Smooth muscle cell of the brain vasculature (primary cell): Measurements from ENCODE around the gene FRMPD1.

ENCODE experiments used
- DNase-seq: peaks from one replicate; pipeline ENCODE4 v3.0.0-alpha.2; 2012; ENCODE audit warnings: low read depth, low spot score

The FRMPD1 gene

DNA sequence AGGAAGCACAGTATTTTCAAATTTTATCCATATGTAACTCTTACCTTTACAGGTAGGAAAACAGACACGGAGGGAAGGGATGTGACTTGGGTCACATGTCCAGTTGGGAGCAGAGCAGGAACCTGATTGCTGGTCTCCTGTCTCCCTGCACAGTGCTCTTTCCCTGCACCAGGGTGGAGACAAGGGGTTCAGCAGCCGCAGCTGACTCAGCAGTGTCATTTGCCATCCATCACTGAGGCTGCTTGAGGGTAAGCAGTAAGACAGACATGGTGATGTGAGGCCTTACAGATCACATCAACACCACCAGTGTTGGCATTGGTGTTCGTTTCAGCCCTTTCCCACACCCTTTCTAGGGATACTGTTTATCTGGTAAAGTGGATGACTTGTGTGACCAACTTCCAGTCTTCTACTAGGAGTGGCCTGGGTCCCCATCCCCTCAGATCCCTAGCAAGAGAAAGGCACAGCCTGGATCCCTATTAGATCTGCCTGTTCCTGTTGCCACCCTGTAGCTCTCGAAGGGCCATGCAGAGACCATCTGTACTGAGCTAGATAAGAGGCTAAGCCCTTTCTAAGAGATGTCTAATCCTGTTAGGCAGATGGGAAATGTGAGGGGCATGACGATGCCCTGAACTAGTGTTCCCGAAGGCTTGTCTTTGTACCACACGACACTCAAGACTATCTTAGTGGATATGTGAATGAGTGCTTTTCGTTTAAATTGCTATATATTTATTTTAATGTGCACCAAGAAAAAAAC, 29.1 kb downstream of the FRMPD1 start:
- no peak for DNase-seq

DNA sequence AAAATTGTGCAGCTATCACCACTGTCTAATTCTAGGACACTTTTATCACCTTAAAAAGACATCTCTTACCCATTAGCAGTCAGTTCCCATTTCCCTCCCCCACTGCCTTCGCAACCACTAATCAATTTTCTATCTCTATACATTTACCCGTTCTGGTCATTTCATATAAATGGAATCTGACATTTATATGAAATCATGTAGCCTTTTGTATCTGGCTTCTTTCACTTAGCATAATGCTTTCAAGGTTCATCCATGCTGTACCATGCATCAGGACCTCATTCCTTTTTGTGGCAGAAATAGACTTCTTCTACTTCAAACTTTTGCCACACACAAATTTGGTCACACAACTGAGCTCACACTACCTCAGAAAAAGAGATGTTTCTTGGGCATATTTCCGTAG, 32.2 kb downstream of the FRMPD1 start:
- no peak for DNase-seq

- DNase-seq: no peak
These were observed 33.0 kb downstream of the FRMPD1 start for GRCh38 chr9:37683531-37684371.

DNA sequence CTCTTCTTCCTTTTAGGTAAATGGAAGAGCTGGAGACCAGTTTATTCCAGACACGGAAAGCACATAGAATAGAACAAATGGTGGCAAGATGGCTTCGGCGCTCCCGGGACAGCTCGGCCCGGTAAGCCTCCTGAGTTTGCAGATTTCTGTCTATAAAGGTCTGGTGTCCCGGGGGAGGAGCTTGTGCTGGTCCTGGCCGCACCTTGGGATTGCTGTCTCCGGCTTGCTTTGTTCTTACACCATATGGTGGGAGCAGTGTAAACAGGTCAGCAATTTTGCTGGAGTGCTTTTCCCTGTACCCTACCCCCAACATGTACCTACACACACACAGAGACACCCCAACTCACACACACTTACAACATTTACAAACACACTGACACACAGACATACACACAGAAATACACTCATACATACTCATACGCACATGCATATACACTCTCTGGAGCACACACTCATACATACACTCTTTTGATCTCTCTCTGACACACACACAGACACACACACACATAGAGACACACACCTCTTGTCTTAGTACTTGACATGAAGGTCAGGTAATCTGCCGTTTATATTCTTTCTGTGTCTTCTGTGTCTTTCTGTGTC, 42.0 kb downstream of the FRMPD1 start:
- no peak for DNase-seq

DNA sequence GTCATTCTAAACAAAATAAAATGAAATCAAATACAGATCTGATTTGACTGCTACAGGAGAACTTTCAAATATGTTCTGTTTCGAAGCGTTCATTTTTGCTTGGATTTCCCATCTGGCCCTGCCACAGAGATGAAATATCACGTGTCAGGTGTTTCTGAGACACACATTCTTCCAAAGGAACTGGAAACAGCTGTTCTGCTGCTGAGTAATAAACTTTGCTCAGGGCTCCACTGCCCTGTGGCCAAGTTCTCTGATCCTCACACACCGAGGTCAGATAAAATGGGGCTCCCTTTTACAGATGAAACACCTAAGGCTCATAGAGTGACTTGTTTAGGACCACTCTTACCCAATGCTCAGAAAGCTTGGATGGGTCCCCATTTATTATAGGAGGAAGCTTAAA, 42.5 kb downstream of the FRMPD1 start:
- no peak for DNase-seq

- DNase-seq: no peak
These were observed 43.6 kb downstream of the FRMPD1 start for GRCh38 chr9:37694355-37694754.

DNA sequence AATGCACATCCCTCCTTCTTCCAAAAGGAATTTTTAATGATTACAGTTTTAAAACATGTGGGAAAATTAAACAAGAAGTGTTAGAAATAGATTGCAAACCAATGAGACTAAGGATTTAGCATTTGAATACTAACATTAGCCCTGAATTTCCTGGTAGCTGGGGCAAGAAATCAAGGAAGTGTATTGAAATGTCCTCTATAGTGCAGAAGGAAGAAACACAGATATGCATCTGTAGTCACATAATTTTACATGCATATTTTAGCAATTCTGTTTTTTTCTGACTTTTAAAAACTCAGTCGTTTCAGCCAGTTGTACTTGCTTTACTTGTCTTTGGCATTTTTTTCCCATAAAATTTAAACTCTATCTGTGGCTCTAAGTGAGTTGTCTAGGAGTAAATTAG, 45.8 kb downstream of the FRMPD1 start:
- no peak for DNase-seq

- DNase-seq: no peak
These were observed 49.4 kb downstream of the FRMPD1 start for GRCh38 chr9:37700131-37700530.

GRCh38 chr9:37700900-37701299, 50.1 kb downstream of the FRMPD1 start:
- no peak for DNase-seq

GRCh38 chr9:37705787-37706186, 55.0 kb downstream of the FRMPD1 start:
- no peak for DNase-seq

- DNase-seq: no peak
These were observed 55.5 kb downstream of the FRMPD1 start for GRCh38 chr9:37706290-37706689.

- no peak for DNase-seq
These were observed 57.0 kb downstream of the FRMPD1 start for GRCh38 chr9:37707748-37708147.

- DNase-seq: no peak
These were observed 59.3 kb downstream of the FRMPD1 start for GRCh38 chr9:37710046-37710445.

DNA sequence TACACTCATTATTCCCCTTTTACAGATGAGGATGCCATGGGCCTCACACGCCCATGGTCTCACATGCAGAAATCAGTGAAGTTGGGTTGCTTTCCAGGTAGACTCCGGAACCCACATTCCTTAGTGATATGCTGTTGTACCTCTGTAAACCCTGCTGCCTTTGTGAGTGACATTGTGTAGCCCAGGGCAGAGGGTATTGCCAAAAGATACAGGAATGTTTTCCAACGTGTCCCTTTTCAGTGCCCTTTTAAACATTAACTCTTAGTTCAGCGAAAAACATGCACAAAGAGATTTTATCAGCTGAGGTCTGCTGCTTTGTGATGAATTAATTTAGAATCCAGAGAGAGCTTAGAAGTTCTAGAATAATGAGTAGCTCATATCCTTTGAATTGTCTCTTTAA, 64.5 kb downstream of the FRMPD1 start:
- DNase-seq: no peak

DNA sequence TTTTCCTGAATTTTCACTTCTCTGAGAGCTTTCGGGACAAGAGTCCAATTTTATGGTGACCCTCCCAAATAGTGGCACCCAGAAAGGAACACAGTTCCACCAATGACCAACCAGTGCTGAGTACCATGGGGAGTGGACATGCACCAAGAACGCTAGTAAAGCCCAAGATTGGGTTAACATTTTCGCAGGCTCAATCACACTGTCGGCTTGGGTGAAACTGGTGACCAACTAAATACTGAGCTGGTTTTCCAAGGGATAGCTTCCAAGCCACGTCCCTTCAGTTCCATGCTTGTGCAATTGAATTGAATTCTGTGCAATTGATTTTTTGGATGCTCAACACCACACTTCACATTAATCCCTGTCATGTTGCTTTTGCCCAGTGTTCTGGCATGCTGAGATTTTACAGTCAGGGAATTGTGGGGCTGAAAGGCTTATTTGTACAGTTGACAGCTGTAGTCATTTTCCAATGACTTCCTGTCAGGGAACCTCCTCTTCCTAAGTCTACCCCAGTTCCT, 65.3 kb downstream of the FRMPD1 start:
- DNase-seq: no peak

DNA sequence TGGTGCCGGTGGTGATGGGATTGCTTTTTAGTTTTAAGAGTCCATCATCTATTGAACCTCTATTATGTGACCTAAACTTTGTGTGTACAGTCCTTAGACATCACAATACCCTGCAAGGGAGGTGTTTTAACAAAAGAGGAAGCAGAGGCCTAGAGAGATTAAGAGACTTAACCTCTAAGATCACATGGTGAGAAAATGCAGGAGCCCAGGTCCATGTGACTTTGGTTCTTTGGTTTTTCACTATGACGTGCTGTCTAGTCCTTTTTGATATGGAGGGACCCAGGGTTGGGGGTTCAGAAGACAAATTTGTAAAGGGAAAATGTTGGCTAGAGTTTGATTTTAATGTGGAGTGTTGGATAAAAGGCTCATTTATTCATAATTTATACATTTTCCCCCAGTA, 68.8 kb downstream of the FRMPD1 start:
- DNase-seq: no peak

- DNase-seq: no peak
These were observed 76.3 kb downstream of the FRMPD1 start for GRCh38 chr9:37727013-37727412.

- no peak for DNase-seq
These were observed 78.7 kb downstream of the FRMPD1 start for GRCh38 chr9:37729499-37729898.

- DNase-seq: no peak
These were observed 79.5 kb downstream of the FRMPD1 start for GRCh38 chr9:37730256-37730655.

GRCh38 chr9:37730839-37731238, 80.1 kb downstream of the FRMPD1 start:
- DNase-seq: no peak

DNA sequence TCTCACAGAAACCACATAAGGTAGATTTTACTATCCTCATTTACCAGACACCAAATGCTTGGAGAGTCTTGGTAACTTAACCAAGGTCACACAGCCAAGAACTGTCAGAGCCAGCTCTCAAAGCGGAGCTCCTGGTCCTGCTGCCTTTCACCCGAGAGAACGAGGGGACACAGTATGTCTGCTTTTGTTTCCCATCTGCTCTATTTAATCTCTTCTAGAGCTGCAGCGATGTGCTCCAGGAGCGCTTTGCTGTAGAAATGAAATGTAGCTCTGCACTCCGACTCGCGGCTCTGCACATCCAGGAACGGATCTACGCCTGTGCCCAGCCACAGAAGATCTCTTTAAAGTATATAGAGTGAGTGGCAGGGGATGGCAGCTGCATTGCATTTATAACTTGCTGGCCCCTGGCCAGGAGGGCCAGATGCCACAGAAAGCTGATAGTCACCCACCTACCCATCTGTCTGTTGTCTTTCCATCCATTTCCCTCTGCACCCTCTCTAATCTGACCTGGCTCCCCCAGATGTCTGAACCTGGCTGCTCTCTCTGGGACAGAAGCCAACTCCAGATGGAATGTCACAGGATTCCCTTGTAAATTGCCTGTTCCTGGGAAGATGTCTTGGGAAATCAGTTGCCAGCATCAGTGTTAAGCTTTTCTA, 81.5 kb downstream of the FRMPD1 start:
- DNase-seq: no peak

GRCh38 chr9:37732952-37733351, 82.2 kb downstream of the FRMPD1 start:
- no peak for DNase-seq
